Activated CD4-positive, alpha-beta memory T cell treated with anti-CD3 and anti-CD28 coated beads, Interleukin-2, amount 10 ng/mL, durations not matched to agents 7 days and 5 days (primary cell): ENCODE data around the gene UCP3. TPM values are rescaled to one million over a fixed set of nuclear protein-coding genes. Genes with fewer than 3 reads are reported as not detected.

Experiments
- CTCF ChIA-PET: fragments of 350-600 bp; sonication (Branson Sonifier 250); formaldehyde crosslinking; loops from one replicate; lab custom pipeline; 2021; ENCODE audit warnings: antibody characterized with exemption, inconsistent platforms; lab: Charles Lee
- POLR2A ChIA-PET: fragments of 350-600 bp; sonication (Branson Sonifier 250); formaldehyde crosslinking; loops from one replicate; lab custom pipeline; 2021; ENCODE audit warnings: antibody characterized with exemption; lab: Charles Lee
- DNase-seq: peaks from one replicate; pipeline ENCODE4 v3.0.0-alpha.2; 2020
- H3K27ac Mint-ChIP-seq: one replicate; pipeline ENCODE4 v1.8.0; 2021; ENCODE audit warnings: mild to moderate bottlenecking, mixed read lengths
- H3K27me3 Mint-ChIP-seq: one replicate; pipeline ENCODE4 v1.8.0; 2021; ENCODE audit warnings: mixed read lengths
- H3K36me3 Mint-ChIP-seq: one replicate; pipeline ENCODE4 v1.8.0; 2021; ENCODE audit warnings: low read depth, mixed read lengths
- H3K4me1 Mint-ChIP-seq: one replicate; pipeline ENCODE4 v1.8.0; 2021; ENCODE audit warnings: mixed read lengths
- H3K4me3 Mint-ChIP-seq: one replicate; pipeline ENCODE4 v1.8.0; 2021; ENCODE audit warnings: mild to moderate bottlenecking, mixed read lengths
- H3K9me3 Mint-ChIP-seq: one replicate; pipeline ENCODE4 v1.8.0; 2021; ENCODE audit warnings: mixed read lengths
- total RNA-seq, 2 experiments: library from RNA; stranded (reverse); gene quantifications; one replicate each; pipeline ENCODE4 v1.2.3, GENCODE V29; 2021

The UCP3 gene, protein sequence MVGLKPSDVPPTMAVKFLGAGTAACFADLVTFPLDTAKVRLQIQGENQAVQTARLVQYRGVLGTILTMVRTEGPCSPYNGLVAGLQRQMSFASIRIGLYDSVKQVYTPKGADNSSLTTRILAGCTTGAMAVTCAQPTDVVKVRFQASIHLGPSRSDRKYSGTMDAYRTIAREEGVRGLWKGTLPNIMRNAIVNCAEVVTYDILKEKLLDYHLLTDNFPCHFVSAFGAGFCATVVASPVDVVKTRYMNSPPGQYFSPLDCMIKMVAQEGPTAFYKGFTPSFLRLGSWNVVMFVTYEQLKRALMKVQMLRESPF
- total RNA-seq = 1 to 10 TPM; 1.8 to 2.4 TPM

DNA sequence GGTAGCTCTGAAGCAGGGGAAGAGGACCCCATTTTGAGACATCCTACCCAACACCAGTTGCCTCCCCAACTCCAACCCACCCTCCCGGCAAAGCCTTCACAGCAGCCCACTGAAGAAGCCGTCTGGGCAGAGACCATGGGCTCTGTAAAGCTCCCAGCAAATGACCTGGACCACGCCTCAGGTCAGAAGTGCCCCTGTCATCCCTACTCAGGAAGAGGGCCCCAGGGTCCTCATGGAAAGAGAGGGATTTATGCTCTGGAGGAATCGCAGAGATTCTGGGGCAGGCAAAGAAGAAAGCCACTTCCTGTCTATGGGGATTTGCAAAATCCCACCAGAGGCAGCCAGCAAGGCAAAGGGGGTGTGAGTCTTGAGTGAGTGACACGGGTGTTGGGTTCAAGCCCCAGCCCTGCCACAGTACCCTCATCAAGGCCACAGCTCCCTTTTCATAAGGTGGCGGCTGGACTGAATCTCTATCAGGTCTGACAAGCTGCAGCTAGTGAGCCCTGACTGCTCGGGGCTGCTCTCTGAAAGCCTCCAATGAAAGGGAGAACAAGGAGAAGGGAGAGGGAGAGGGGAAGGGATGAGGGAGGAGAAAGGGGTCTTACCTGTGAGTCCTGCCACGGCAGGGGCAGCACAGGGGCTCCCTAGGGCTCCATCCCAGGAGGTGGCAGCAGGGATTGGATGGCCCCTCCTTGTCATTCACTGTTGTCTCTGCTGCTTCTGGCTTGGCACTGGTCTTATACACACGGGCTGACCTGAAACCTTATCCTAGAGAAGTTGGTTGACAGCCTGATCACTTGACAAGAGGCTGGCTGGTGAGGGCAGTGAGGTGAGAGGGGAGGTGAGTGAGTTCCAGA is at the start of gene UCP3:
Gene UCP3, minus strand, starts transcription at position 713 of the 857 bp plus-strand sequence. CDS start 2,043 bp downstream, outside the sequence.
- no peaks in the 10 kb centered on the region for H3K9me3 Mint-ChIP-seq
- H3K36me3 Mint-ChIP-seq = peaks cover 18% of the 10 kb centered on the region
- H3K27ac Mint-ChIP-seq = peak within 1 kb of the TSS; percentile 86
- no peaks in the 10 kb centered on the region for H3K27me3 Mint-ChIP-seq
- ChIA-PET CTCF (interaction anchor here (1.1 kb wide), 1 partner anchor 26 kb away, joined by 3 read pairs; the partner anchor contains the start of gene UCP2), POLR2A (interaction anchor here (0.7 to 2.9 kb wide), 4 partner anchors 13 to 26 kb away, joined by 3 to 17 read pairs (median 8); partner anchors contain the start of gene UCP2)
- H3K4me1 Mint-ChIP-seq = peaks cover 83% of the 10 kb centered on the region
- no peak for DNase-seq
- no peak within 1 kb of the TSS for H3K4me3 Mint-ChIP-seq

DNA sequence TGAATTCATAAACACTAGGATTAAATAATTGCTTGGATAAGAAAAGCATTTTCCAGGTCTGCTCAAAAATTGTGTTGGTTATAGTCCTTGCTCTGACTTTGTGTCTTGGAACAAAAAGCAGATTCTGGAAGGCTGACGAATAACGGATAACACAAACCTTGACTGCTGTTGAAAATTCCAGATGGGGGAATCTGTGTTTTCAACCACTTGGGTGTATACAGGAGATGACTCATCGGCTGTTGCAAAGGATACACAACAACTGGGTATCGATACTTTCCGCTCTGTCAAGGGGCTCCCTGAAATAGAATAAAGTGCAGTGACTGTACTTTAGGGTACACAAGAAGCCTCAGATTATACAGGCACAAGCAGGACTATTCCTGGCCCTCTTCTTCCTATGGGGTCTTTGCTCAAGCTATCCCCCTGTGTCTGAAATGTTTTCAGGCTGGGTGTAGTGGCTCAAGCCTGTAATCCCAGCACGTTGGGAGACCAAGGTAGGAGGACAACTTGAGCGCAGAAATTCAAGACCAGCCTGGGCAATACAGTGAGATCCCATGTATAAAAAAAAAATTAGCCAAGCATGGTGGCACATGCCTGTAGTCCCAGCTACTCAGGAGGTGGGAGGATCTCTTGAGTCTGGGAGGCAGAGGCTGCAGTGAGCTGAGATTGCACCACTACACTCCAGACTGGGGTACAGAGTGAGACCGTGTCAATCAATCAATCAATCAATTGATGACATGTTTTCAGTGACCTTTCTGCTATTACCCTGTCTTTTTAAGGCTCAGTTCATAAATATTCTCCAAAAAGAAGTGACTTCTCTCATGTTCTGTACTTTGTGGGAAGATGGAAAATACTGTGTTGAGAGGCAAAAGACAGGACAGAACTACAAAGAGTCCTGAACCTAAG is 48.6 kb upstream of the UCP3 start:
- Mint-ChIP-seq H3K36me3 (peaks cover 52% of the 10 kb centered on the region), H3K27ac (no peak overlapping the region), H3K9me3 (peaks cover 6% of the 10 kb centered on the region), H3K4me1 (no peaks in the 10 kb centered on the region), H3K4me3 (no peak overlapping the region), H3K27me3 (no peaks in the 10 kb centered on the region)
- ChIA-PET POLR2A (no interaction called here), CTCF (interaction anchor here (0.7 kb wide), 1 partner anchor 12 kb away, joined by 3 read pairs; no protein-coding TSS in a partner anchor)
- no peak for DNase-seq

DNA sequence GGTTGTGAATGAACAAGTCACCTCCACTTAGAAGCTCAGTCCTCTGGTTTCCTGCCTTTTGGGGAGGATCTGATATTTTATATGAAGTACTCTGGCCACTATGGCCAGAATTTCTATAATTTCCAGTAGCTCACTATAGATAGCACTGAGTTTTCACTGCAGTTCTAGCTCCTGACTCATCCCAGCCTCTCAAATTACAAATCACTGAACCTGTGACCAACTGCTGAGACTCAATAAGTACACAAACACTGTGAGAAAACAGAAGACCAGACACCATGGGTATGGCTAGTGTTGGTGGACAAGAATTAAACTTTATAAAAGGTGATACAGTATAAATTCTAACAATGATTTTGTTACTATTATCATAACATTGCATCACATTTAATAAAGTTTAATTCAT is 47.1 kb upstream of the UCP3 start:
- H3K27me3 Mint-ChIP-seq = no peaks in the 10 kb centered on the region
- no peak overlapping the region for H3K4me3 Mint-ChIP-seq
- peaks cover 3% of the 10 kb centered on the region for H3K9me3 Mint-ChIP-seq
- H3K4me1 Mint-ChIP-seq = no peaks in the 10 kb centered on the region
- no peak overlapping the region for H3K27ac Mint-ChIP-seq
- ChIA-PET CTCF (no interaction called here), POLR2A (no interaction called here)
- peaks cover 47% of the 10 kb centered on the region for H3K36me3 Mint-ChIP-seq
- DNase-seq = no peak

DNA sequence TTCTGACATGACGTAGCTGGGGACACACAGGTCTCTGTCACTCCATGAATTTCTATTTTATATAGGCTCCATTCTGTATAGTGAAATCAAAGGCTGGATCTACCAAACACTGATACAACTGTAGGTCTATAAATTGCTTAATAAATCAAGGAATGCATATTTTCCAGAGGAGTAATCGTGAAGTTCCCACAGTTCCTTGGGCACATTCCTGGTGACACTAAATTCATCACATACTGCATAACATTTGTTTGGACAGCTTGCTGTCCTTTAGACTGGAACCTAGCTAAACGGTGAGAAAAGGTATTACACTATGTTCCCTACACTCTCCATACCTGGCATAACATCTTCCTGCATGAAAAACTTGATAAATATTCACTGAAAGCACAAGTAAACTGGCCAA is 41.6 kb upstream of the UCP3 start:
- DNase-seq = no peak
- peaks cover 27% of the 10 kb centered on the region for H3K36me3 Mint-ChIP-seq
- no peaks in the 10 kb centered on the region for H3K4me1 Mint-ChIP-seq
- no peaks in the 10 kb centered on the region for H3K9me3 Mint-ChIP-seq
- ChIA-PET CTCF (no interaction called here), POLR2A (no interaction called here)
- H3K27ac Mint-ChIP-seq = no peak overlapping the region
- no peak overlapping the region for H3K4me3 Mint-ChIP-seq
- H3K27me3 Mint-ChIP-seq = no peaks in the 10 kb centered on the region

DNA sequence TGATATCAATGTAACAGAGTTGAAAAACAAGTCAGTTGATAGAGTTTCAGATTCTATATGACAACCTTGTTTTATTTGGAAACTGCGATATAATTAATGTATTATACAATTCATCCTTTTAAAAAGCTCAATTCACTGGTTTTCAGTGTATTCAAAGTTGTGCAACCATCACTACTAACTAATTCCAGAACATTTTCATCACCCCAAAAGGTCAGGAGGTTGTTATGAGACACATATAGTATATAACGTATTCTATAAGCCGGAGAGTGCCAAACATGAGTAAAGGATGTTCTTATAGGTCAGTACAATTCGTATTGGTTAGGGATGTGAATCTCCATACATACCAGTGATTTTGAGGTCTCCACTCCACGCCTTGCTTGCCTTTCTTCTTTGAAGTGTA is 40.1 kb upstream of the UCP3 start:
- Mint-ChIP-seq H3K4me3 (no peak overlapping the region), H3K36me3 (peaks cover 28% of the 10 kb centered on the region), H3K27ac (no peak overlapping the region), H3K4me1 (no peaks in the 10 kb centered on the region), H3K9me3 (no peaks in the 10 kb centered on the region), H3K27me3 (no peaks in the 10 kb centered on the region)
- POLR2A ChIA-PET = no interaction called here
- no peak for DNase-seq
- CTCF ChIA-PET = no interaction called here

DNA sequence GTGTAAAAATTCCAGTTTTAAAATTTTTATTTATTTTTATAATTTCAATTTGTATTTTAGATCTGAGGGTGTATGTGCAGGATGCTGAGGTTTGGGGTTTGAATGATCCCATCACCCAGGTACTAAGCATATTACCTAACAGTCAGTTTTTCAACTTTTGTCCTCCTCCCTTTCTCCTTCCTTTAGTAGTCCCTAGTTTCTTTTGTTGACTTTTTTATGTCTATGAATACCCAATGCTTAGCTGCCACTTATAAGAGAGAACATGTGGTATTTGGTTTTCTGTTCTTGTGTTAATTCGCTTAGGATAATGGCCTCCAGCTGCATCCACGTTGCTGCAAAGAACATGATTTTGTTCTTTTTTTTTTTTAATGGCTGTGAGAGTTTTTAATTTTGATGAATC is 35.7 kb upstream of the UCP3 start:
- H3K4me1 Mint-ChIP-seq = peaks cover 4% of the 10 kb centered on the region
- no peaks in the 10 kb centered on the region for H3K27me3 Mint-ChIP-seq
- ChIA-PET CTCF (interaction anchor here (1.5 kb wide), 1 partner anchor 80 kb away, joined by 4 read pairs; no protein-coding TSS in a partner anchor), POLR2A (interaction anchor here (0.6 kb wide), 1 partner anchor 50 kb away, joined by 3 read pairs; no protein-coding TSS in a partner anchor)
- H3K9me3 Mint-ChIP-seq = no peaks in the 10 kb centered on the region
- H3K4me3 Mint-ChIP-seq = no peak overlapping the region
- H3K36me3 Mint-ChIP-seq = peaks cover 33% of the 10 kb centered on the region
- no peak overlapping the region for H3K27ac Mint-ChIP-seq
- no peak for DNase-seq

DNA sequence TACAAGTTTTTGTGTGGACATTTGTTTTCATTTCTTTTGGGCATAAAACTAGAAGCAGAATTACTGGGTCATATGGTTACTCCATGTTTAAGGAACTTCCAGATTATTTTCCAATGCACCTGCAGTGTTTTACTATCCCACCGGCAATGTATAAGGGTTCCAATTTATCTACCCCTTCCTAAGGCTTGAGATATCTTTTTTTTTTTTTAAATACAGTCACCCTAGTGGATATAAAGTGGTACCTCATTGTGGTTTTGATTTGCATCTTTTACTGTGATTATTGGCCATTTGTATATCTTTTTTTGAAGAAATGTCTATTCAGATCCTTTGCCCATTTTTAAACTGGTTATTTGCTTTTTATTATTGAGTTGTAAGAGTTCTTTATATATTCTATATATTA is 34.6 kb upstream of the UCP3 start:
- no peak for DNase-seq
- POLR2A ChIA-PET = no interaction called here
- CTCF ChIA-PET = no interaction called here
- no peak overlapping the region for H3K27ac Mint-ChIP-seq
- no peaks in the 10 kb centered on the region for H3K9me3 Mint-ChIP-seq
- no peaks in the 10 kb centered on the region for H3K27me3 Mint-ChIP-seq
- peaks cover 43% of the 10 kb centered on the region for H3K36me3 Mint-ChIP-seq
- peaks cover 4% of the 10 kb centered on the region for H3K4me1 Mint-ChIP-seq
- H3K4me3 Mint-ChIP-seq = no peak overlapping the region

DNA sequence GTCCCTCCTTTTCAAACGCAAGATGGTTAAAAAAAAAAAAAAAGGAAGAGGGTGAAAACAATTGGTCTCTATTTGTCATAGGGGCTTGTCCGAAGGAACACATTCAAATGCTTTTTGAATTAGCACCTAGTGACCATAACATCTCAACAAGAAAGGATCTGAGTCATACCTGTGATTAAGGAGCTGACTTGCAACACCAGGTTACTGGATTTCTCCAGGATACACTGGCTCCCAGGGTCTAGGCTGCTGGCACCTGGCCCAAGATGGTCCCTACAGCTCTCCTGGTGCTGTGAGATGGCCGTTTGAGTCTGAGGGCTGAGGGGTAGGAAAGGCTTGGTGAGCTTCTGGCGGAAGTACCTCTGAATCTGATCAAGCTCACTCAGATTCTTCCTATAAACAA is 28.4 kb upstream of the UCP3 start:
- Mint-ChIP-seq H3K9me3 (no peaks in the 10 kb centered on the region), H3K36me3 (peaks cover 56% of the 10 kb centered on the region), H3K4me1 (peaks cover 4% of the 10 kb centered on the region), H3K4me3 (no peak overlapping the region), H3K27me3 (no peaks in the 10 kb centered on the region), H3K27ac (no peak overlapping the region)
- ChIA-PET POLR2A (no interaction called here), CTCF (no interaction called here)
- no peak for DNase-seq

DNA sequence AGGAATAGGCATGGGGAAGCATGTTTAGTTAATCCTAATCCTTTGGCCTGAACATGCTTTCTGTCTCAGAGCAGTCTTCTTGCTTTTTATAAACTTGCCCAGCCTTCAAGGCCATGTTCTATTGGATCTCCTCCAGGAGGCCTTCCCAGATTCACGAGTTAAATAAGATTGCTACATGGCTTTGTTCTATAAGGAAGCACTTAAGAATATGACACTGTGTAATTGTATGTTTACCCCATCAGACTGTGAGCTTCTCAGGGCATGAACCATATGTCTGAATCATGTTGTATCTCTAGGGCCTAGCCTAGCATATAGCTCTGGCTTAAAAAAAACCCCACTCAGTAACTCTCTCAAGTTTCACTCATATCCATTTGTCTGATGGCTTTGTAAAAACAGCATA is 26.4 kb upstream of the UCP3 start:
- DNase-seq = no peak

DNA sequence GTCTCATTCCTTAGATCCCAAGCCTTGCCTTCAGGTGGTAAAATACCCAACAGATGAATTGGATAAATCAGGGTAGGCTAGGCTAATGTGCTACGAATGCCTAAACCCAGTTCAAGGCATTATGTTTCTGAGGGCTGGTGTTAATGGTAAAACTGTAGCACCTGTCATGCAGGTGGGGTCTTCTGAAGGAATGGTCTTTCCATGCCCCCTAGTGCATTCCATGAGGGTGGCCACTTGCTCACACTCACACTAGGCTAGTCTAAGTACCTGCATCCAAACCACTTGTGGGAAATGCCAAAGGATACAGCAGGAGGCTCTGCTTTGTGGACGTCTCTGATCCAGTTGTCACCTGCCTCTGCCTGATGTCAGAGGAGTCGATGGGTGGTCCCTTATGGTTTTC is 24.2 kb upstream of the UCP3 start:
- no peaks in the 10 kb centered on the region for H3K27me3 Mint-ChIP-seq
- ChIA-PET POLR2A (interaction anchor here (0.9 to 1.7 kb wide), 3 partner anchors 28 to 62 kb away, joined by 3 to 4 read pairs (median 4); no protein-coding TSS in a partner anchor), CTCF (no interaction called here)
- no peaks in the 10 kb centered on the region for H3K9me3 Mint-ChIP-seq
- H3K4me1 Mint-ChIP-seq = peaks cover 34% of the 10 kb centered on the region
- DNase-seq = no peak
- H3K27ac Mint-ChIP-seq = no peak overlapping the region
- peaks cover 52% of the 10 kb centered on the region for H3K36me3 Mint-ChIP-seq
- H3K4me3 Mint-ChIP-seq = no peak overlapping the region

More for the DNA sequence above, 26.4 kb upstream of the UCP3 start:
- H3K4me3 Mint-ChIP-seq = no peak overlapping the region
- H3K36me3 Mint-ChIP-seq = peaks cover 50% of the 10 kb centered on the region
- H3K4me1 Mint-ChIP-seq = peaks cover 17% of the 10 kb centered on the region
- CTCF ChIA-PET = no interaction called here
- no peaks in the 10 kb centered on the region for H3K27me3 Mint-ChIP-seq
- H3K9me3 Mint-ChIP-seq = no peaks in the 10 kb centered on the region
- no peak overlapping the region for H3K27ac Mint-ChIP-seq
- POLR2A ChIA-PET = no interaction called here

DNA sequence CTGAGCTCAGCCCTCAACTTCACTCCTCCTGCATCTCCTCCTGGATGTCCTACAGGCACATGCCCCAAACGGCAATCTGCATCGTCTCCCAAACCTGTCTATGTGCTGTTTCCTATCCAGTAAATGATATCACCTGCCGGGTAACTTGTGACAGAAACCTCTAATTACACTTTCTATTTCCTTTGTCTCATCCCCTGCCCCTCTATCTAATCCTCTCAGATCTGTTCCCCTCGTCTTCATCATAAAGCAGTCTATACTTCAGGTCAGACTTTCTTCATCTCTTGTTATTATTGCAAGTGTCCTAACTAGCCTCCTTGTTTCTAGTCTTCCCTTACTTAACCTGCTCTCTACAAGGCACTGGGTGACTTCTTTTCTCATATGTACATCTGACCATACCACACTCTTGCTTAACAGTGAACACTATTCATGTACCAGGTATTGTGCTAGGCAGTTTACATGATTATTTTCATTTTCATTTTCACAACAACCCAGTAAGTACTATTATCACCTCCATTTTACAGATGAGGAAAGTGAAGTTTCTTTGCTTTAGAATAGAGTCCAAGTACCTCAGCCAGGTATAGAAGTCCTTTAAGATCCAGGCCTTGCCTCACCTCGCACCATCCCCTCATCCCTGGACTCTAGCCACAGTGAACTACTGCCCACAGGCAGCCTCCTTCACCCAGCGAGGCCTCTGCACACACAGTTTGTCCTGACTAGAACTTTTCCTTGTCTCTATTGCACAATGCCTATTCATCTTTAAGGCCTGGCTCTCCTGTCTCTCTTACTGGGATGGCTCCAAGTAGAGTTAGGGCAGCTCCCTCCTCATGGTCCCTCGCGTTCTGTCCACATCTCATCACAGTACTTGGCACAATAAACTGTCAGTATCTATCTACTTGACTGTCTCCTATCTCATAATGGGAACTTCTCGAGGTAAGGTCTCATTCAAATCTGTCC is 22.1 kb upstream of the UCP3 start:
- Mint-ChIP-seq H3K9me3 (no peaks in the 10 kb centered on the region), H3K4me1 (peaks cover 44% of the 10 kb centered on the region), H3K36me3 (peaks cover 45% of the 10 kb centered on the region), H3K27me3 (no peaks in the 10 kb centered on the region), H3K4me3 (peak overlapping the region; percentile 42), H3K27ac (peak overlapping the region; percentile 69)
- CTCF ChIA-PET = interaction anchor here (1.0 kb wide), 1 partner anchor 51 kb away, joined by 3 read pairs; no protein-coding TSS in a partner anchor
- POLR2A ChIA-PET = interaction anchor here (0.6 to 1.7 kb wide), 7 partner anchors 19 to 57 kb away, joined by 3 to 7 read pairs (median 4); partner anchors contain the start of gene UCP2
- DNase-seq = no peak
